Ovary (tissue), 9 donors: ENCODE results near the gene CTBP2. TPM values are rescaled to one million over a fixed set of nuclear protein-coding genes. Genes with fewer than 3 reads are reported as not detected.

ENCODE experiments used
- DNase-seq, 5 donors: peaks; one replicate each; pipeline ENCODE4 v3.0.0-alpha.2; 2019 to 2020
- H3K27ac ChIP-seq, 2 donors: fragments of 200-600 bp; one replicate each; pipeline versions ENCODE4 v1.5.1 to v1.8.0; 2019 to 2022
- H3K27me3 ChIP-seq: fragments of 200-600 bp; one replicate; pipeline ENCODE4 v1.8.0; 2022
- H3K36me3 ChIP-seq: fragments of 200-600 bp; sonication (generic); one replicate; pipeline ENCODE4 v1.5.1; 2019
- H3K4me1 ChIP-seq: one replicate; pipeline ENCODE4 v1.8.1; 2013; ENCODE audit warnings: mild to moderate bottlenecking, moderate library complexity; ENCODE audit not compliant: insufficient read depth
- H3K4me3 ChIP-seq: fragments of 200-600 bp; sonication (generic); one replicate; pipeline ENCODE4 v1.5.1; 2017
- H3K9me3 ChIP-seq, 2 donors: fragments of 200-600 bp in 1 of 2; sonication (generic) in 1 of 2; one replicate each; pipeline versions ENCODE4 v1.5.1 to v1.8.1; 2013 to 2019; ENCODE audit warnings: mild to moderate bottlenecking in 1 of 2, moderate library complexity in 1 of 2
- CTCF ChIP-seq, 3 donors: fragments of 450-650 bp in 2 of 3; fragments of 200-600 bp in 1 of 3; IDR thresholded peaks; one replicate each; pipeline versions ENCODE4 v1.5.1 to v1.8.0; 2016 to 2022; ENCODE audit warnings: antibody characterized with exemption in 3 of 3, mild to moderate bottlenecking in 1 of 3
- EP300 ChIP-seq: sonication (generic); formaldehyde crosslinking; IDR thresholded peaks from one replicate; pipeline ENCODE4 v1.6.1; 2017; ENCODE audit warnings: antibody characterized with exemption
- POLR2A ChIP-seq: fragments of 450-650 bp; IDR thresholded peaks from one replicate; pipeline ENCODE4 v1.6.1; 2017; ENCODE audit warnings: antibody characterized with exemption, mild to moderate bottlenecking, moderate library complexity
- WGBS, 3 donors: extraction: QIAGEN DNeasy Blood & Tissue Kit in 1 of 3; methylation state at CpG; one replicate each; pipeline versions ENCODE4 v1.1.5 to v1.1.7; 2013 to 2017; 5-methylcytosine and 5-hydroxymethylcytosine counted together
- intact Hi-C, 4 donors: fragments of 100-400 bp; cut with DNase I; formaldehyde crosslinking; loops; one replicate each; pipeline versions ENCODE4 v1.11.0 to v1.15.1; 2022 to 2023
- polyA plus RNA-seq, 2 donors: library from polyadenylated mRNA; stranded (reverse); fragments of 200-250 nt in 1 of 2; fragments of 350-450 nt in 1 of 2; fragmentation: Illumina TruSeq in 1 of 2; extraction: RNeasy Lipid Tissue Mini Kit (QIAGEN cat#74804) in 1 of 2; gene quantifications; one replicate each; pipeline ENCODE4 v1.2.3, GENCODE V29; 2013 to 2014
- total RNA-seq, 7 donors: library from RNA; depleted of rRNA in 2 of 7; stranded (reverse); fragments of >200 nt in 2 of 7; fragmentation: NEBNext Ultra II Directional in 3 of 7; extraction: Animal tissue kit (Norgen Biotek cat#: 25700) in 3 of 7; gene quantifications; one replicate each; pipeline versions ENCODE4 v1.1.0 to v1.2.4, GENCODE V29; 2016 to 2023
- donor health status: DM: no; HTN: no; CAD: no; lungs with moderate emphysema.
- donor health status: DM: no; HTN: no; CAD: no.
- donor health status: Bipolar disorder and iron deficiency.
- donor health status: DM: yes; HTN: yes; CAD: no.
- donor health status: DM: no; HTN: no; CAD: no.
- donor health status: DM: yes; HTN: yes; CAD: no.

Gene CTBP2
- total and polyA plus RNA-seq, 9 donors: 25.3 to 107 (median 69.5) TPM

DNA sequence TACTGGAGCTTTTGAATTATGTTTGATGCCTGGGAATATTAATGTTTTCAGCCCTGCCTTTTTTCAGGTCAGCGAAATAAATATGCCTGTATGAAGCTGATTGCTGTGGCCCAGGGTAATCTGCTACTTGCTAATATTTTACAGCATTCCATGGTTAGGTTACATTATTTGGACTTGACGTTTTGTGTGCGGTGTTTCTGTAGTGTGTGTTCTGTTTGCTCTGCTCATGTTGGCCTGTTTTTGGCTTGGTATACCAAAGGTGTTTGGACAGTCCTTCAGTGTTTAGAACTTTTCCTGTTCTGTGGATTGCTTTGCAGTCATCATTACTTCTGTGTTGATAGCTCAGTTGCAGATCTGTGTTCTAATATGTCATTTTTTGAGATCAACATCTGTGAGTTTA lies 206.9 kb downstream of the CTBP2 start:
- Histone ChIP-seq H3K4me1 (peaks cover 7% of the 10 kb centered on the region), H3K36me3 (no peaks in the 10 kb centered on the region), H3K4me3 (no peak overlapping the region), H3K27ac (no peak overlapping the region), H3K9me3 (no peaks in the 10 kb centered on the region), H3K27me3 (no peaks in the 10 kb centered on the region)
- no peak for TF ChIP-seq CTCF (IDR thresholded peaks at IDR 0.05)
- no peak for TF ChIP-seq POLR2A
- TF ChIP-seq EP300: no peak
- DNase-seq: no peak
- intact Hi-C loops: no loop called here
- 61 to 83% (median 63%) methylated on average over 3 of the region's 3 CpGs for WGBS, 3 donors

DNA sequence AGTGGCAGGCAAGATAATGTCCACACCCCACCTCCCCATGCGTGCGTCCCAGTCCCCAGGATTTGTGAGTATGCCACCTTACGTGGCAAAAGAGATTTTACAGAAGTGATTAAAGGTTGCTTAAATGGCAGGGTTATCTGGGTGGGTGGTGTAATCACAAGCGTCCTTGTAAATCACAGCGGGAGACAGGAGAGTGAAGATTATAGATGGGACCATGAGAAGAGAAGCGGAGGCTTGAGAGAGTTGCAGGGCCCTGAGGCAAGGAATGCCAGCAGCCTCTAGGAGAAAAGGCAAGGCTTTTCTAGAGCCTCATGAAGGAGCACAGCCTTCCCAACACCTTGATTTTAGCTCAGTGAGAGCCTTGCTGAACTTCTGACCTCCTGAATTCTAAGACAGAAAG lies 208.2 kb downstream of the CTBP2 start:
- TF ChIP-seq CTCF (IDR thresholded peaks at IDR 0.05) (no peak), EP300 (no peak), POLR2A (no peak)
- no peaks in the 10 kb centered on the region for H3K27me3 ChIP-seq
- no peak for DNase-seq
- peaks cover 14% of the 10 kb centered on the region for H3K4me1 ChIP-seq
- H3K9me3 ChIP-seq: no peaks in the 10 kb centered on the region
- no peak overlapping the region for H3K4me3 ChIP-seq
- 94 to 98% (median 95%) methylated on average over 6 of the region's 6 CpGs for WGBS, 3 donors
- intact Hi-C loops: no loop called here
- H3K27ac ChIP-seq: no peak overlapping the region
- H3K36me3 ChIP-seq: no peaks in the 10 kb centered on the region

- 91 to 96% (median 94%) methylated on average over 5 of the region's 5 CpGs for WGBS, 3 donors
- H3K27ac ChIP-seq: no peak overlapping the region
- no peaks in the 10 kb centered on the region for H3K36me3 ChIP-seq
- peaks cover 23% of the 10 kb centered on the region for H3K4me1 ChIP-seq
- no peaks in the 10 kb centered on the region for H3K27me3 ChIP-seq
- TF ChIP-seq CTCF (IDR thresholded peaks at IDR 0.05) (no peak), EP300 (no peak), POLR2A (no peak)
- intact Hi-C loops: no loop called here
- H3K9me3 ChIP-seq: no peaks in the 10 kb centered on the region
- DNase-seq: no peak
- no peak overlapping the region for H3K4me3 ChIP-seq
Observed at GRCh38 chr10:124949543-124949942, 210.8 kb downstream of the CTBP2 start.

DNA sequence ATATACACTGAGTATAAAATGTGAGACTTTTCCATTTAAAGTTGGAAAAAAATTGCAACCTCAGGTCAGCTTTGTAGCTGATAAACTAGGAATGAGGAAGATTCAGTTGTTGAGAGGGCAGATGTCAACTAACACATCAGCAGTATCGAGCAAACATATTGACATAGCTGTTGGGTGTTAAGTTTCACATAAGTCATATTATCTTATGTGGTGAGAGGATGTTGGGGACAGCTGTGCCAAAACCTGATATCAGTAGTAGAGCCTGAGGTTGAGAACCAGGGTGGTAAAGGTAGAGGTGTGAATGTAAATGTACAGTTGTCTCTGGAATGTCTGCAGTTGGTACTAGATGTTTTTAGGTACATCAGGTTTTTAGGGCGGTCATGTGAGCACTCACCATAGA lies 213.4 kb downstream of the CTBP2 start:
- 51 to 60% (median 58%) methylated on average over 2 of the region's 2 CpGs for WGBS, 3 donors

More for the DNA sequence above, 213.4 kb downstream of the CTBP2 start:
- no peak for TF ChIP-seq CTCF (IDR thresholded peaks at IDR 0.05)
- no peak for TF ChIP-seq POLR2A
- TF ChIP-seq EP300: no peak
- intact Hi-C loops: no loop called here
- no peak overlapping the region for H3K4me3 ChIP-seq
- no peak overlapping the region for H3K27ac ChIP-seq
- H3K9me3 ChIP-seq: no peaks in the 10 kb centered on the region
- DNase-seq: no peak
- H3K36me3 ChIP-seq: no peaks in the 10 kb centered on the region
- H3K27me3 ChIP-seq: no peaks in the 10 kb centered on the region
- H3K4me1 ChIP-seq: peaks cover 34% of the 10 kb centered on the region
